ENCODE data around the gene GPC5.
"Not testable (repeated sequence)": the region's sequence is repeated elsewhere in the genome, so short reads cannot be mapped to it uniquely, and the experiment has no call there.

The GPC5 gene

GRCh38 chr13:92221916-92222315, 823.5 kb downstream of the GPC5 start:
- no peak for DNase-seq

DNA sequence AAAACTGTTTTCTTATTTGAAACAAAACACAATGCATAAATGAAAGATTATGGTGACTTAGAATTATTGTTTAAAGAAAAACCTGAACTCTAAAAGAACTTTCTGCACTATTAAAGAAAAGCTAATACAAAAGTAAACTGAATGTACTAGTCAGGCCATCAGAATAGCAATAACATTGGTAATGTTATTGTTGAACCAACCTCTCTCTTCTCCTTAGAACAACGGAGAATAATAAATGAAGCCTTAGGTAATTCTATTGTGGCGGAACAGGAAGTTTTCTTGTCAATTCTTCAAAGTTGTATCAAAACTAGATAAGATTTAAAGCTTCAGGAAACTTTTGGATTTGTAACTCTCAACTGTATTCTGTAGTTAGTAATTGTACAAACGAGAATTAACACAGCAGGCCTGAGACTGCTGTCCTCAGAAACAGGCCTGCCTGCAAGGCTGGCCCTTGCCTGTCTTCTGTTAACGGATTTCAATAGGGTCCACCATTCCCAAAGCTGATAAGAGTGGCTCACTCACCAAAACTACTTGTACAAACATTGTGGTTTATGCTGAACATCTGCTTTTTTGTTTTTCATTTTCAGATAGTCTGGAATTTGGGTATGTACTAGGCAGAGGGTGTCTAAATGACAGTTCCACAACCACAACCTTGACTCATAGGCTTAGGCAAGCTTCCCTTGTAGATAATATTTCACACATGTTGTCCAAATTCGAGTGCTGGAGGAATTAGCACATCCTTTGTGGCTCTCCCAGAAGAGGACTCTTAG, 825.8 kb downstream of the GPC5 start:
- no peak for DNase-seq

DNA sequence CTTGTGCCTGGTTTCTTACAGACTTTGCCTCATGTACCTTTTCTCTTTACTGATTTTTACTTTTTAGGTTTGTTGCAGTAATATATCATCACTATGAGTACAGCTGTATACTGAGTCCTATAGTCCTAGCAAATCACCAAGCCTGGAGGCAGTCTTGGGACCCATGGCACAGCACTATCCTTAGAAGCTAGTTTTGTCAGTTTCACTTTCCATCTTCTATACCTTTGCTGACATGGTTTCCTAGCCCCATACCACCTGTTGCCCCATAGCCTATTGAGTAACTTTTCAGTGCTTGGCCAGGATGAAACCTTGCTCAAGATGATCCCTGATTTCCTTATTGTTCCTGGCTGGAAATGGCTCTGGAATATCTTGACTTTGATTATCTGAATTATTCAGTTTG, 826.4 kb downstream of the GPC5 start:
- no peak for DNase-seq

- DNase-seq: no peak
Observed at GRCh38 chr13:92225861-92226260, 827.4 kb downstream of the GPC5 start.

DNA sequence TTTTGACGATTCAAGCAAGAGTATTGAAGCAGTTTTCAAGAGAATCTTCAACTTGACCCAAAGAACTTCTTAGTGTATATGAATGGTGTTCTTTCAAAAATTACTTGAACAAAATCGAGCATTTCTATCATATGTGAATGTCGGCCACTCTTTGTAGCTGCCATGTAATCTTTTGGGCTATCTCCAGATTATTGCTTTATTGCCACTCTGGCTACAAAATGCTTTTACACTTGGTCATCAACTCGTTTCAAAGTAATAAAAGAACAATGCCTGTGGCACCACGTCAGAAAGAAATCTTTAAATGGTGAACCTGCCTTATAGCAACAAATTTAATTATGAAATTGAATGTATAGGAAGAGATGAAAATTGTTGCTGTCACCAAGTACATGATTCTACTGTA, 834.5 kb downstream of the GPC5 start:
- no peak for DNase-seq

DNA sequence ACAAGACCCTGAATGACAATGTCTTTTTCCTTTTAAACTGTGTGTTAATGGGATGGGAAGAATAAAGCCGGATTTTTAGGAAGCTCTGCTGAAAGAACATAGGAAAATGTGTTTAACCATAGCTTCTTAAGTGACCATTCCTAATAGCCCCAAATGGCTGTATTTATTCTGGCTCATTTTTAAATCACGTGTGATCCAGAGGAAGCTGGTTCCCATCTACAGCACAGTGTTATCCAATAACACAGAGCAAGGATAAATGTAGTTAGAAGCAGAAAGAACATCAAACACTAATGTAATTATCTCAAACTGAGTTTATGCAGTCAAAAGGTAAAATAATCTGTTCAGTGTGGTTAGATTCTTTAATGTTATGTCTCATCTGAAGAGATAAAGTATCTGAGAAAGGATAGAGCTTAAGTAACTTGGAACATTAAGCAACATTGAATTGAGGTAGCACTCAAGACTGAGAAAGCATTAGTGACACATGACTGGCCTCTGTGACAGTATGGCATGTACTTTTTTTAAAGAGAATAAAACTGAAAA, 853.3 kb downstream of the GPC5 start:
- no peak for DNase-seq

DNA sequence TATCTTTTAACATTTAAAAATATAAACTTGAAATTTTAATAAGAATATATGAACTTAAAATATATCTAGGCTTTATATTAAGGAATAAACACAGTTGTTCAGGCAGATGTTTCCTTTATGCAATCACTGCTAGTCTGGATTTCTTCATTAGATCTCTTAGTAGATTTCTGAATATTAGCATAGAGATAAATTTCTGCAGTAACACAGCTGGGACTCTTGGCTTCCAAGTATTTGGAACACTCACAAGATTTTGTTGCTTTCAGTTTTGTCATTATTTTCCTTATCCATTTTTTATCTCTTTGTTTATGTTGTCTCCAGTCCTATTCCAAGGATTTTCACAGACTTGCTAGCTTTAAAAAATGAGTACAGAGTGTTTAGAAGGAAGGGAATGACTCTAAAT, 857.1 kb downstream of the GPC5 start:
- no peak for DNase-seq

- DNase-seq: no peak
Observed at GRCh38 chr13:92256211-92256610, 857.8 kb downstream of the GPC5 start.

GRCh38 chr13:92259046-92259445, 860.6 kb downstream of the GPC5 start:
- DNase-seq: no peak

GRCh38 chr13:92259523-92259922, 861.1 kb downstream of the GPC5 start:
- no peak for DNase-seq

DNA sequence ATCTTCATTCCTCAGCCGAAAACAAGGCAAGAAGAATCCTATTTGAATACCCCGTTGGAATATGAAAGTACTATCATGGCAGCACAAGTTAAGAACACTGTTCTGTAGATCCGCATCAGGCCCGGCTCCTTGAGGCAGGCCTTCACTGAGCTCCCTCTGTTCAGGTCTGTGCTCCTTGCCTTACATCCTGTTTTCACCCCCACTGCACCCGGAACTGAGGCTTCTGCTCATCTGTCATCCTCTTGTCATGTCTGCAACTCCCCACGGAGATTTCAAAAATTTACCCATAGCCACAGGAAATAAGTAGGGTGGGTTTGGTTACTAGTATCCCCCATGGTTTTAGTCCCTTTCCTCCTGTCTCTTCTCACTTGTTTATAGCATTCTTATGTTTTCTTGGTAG, 861.9 kb downstream of the GPC5 start:
- no peak for DNase-seq

GRCh38 chr13:92262100-92262788, 863.8 kb downstream of the GPC5 start:
- no peak for DNase-seq

DNA sequence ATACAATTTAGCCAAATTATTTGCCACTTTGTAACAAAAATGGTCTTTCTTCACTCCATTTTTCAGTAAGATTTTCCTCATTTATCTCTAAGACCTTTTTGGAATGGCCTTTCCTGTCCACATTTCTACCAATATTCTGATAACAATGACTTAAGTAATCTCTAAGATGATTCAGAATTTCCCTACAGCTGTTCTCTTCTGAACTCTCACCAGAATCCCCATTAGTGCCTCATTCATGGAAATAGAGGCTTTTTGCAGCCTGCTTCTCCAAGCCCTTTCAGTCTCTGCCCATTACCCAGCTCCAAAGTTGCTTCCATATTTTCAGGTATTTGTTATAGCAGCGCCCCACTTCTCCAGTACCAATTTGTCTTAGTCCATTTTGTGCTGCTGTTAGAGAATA, 867.0 kb downstream of the GPC5 start:
- no peak for DNase-seq

- DNase-seq: no peak
Observed at GRCh38 chr13:92270990-92271389, 872.6 kb downstream of the GPC5 start.

DNA sequence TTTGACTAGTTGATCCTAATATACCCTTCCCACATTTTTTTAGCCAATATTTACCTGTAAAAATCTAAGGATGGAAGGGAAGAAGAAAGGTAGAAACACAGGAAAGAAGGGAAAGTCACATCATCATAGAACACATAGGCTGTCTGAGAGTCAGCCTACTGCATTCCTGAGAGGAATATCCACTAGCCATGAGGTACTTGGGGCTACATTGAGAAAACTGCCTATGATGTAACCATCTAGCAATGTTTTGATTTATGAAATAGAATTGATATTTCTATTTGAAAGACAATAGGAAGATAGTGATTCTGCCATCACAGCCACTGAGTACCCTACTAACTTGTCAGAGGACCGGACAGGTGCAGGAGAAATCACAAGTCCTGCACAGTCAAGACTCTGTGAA, 873.8 kb downstream of the GPC5 start:
- no peak for DNase-seq

GRCh38 chr13:92280986-92281385, 882.6 kb downstream of the GPC5 start:
- not testable (repeated sequence) for DNase-seq

DNA sequence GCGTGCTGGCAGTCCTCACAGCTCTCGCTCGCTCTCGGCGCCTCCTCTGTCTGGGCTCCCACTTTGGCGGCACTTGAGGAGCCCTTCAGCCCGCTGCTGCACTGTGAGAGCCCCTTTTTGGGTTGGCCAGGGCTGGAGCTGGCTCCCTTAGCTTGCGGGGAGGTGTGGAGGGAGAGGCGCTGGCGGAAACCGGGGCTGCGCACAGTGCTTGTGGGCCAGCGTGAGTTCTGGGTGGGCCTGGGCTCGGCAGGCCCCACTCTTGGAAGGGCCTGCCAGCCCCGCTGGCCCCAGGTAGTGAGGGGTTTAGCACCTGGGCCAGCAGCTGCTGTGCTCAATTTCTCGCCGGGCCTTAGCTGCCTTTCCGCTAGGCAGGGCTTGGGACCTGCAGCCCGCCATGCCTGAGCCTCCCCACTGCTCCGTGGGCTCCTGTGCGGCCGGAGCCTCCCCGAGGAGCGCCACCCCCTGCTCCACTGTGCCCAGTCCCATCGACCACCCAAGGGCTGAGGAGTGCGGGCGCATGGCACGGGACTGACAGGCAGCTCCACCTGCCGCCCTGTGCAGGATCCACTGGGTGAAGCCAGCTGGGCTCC, 892.4 kb downstream of the GPC5 start:
- not testable (repeated sequence) for DNase-seq

GRCh38 chr13:92294533-92294932, 896.1 kb downstream of the GPC5 start:
- DNase-seq: not testable (repeated sequence)

GRCh38 chr13:92296154-92296671, 897.8 kb downstream of the GPC5 start:
- DNase-seq: not testable (repeated sequence)

DNA sequence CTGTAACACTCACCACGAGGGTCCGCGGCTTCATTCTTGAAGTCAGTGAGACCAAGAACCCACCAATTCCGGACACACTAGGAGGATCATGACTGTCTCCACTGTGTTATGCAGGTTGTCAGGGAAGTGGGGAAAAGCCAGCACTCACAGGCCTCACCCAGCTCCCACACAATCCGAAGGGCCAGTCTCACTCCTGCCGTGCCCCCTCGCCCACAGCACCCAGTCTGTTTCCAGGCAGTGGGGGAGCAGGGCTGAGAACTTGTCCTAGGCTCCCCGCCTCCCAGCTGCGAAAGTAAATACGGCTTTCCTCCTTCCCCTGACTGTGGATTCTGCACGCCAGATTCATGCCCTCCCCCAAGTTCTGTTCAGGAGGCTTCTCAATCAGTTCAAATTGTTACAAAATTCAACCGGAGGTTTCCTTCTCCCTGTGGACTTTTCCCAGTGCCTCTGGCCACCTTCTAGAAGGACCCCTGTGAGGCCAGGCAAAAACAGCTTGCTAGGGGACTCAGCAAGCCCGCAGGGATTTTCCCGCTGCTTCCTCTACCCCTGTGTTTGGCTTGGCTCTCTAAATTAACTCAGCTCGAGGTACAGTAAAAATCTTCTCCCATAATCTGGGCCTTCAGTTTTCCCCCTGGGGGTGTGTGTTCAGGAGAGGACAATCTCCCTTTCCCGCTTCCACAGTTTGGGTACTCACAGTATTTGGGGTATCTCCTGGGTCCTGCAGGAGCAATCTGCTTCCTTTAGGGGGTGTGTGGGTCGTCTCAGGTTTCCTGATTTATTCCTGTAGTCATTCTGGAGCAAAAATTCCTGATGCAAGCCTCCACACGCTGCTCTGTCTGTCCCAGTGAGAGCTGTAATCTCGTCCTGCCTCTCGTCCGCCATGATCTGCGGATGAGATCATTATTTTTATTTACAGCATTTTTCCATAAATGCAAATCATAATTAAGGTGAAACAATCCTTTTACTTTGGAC, 899.8 kb downstream of the GPC5 start:
- no peak for DNase-seq

GRCh38 chr13:92300651-92301050, 902.2 kb downstream of the GPC5 start:
- no peak for DNase-seq

DNA sequence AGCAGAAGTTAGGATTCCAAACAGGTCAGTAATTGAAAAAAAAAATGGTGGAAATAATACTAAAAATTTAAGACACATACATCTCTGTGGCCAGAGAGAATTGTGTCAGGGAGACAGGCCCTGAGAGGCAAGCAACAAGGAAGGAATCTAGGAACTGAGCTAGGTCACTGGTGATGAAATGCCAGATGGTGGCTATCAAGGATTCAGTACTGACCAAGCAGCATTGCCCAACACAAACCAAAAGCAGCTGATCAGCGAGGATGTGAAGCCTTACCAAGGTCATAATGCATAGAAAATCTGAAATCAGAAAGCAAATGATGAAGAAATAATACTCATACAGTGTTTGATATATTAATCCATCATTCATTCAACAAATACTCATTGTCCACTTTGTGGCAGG, 905.0 kb downstream of the GPC5 start:
- DNase-seq: no peak

Data from activated naive CD4-positive, alpha-beta T cell (primary cell).